Measurements from ENCODE around the gene PACSIN1.

PACSIN1 gene

DNA sequence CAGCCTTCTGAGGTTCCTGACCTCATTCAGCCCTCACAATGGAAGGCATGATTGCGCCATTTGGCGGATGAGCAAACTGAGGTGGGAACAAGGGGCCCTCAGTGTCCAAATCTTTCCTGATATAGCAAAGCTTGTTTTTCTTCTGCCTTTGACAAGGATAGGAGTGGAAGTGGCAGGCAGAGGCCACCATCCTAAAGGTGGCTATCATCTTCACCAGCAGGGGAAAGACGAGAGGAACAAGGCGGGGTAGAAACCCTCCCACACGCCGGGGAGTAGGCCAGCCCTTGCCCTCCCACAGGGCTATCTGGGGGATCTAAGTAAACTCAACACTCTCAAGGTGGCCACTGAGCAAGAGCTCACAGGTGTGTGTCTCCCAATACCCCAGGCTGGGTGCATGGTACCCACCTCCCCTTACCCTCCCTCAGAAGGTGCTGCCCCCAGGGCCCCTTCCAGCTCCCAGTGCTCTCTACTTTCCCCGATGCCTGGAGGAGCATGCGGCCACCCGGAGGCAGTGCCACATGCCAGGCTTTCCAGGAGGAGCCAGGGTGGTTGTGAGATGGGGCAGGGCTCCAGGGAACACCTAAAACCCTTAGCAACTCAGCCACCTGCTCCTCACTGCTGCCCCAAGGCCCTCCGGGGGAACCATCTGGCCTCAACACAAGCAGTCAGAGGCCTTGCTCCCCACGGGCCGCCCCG lies 79.0 kb downstream of the PACSIN1 start:
- DNase-seq (ENCODE audit: low spot score), result no peak

DNA sequence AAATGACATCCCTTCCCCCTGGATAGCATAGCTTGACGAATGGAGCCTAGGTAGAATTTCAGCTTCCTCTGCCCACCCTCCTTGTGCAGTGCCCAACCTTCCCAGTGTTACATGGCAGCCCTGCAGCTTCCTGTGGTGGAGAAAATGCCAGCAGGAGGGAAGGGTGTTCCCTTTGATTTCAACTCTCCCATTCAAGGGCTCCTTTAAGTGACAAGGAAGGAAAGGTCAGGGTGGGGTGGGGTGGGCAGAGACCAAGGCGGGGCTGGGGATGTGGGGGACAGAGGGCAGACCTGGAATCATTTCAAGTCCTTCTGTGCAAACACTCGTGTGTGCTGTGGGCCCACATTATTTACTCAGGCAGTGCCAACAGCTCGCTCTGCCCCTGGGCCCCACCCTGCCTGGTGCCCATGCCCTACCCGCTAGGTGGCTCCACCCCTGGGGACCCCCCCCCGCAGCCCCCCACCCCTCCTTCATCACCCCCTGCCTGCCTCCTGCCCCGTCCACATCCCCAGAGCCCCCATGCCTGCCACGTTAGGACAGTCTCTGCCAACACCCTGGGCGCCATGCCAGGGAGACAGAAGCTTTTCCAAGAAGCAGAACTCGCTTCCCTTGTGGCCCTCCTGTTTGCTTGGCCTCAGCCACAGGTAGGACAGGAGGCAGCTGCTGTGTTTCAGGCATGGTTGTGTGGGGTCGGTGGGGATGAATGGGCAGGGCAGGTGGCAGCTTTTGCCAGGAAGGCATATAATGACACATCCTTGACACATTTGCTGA lies 80.9 kb downstream of the PACSIN1 start:
- DNase-seq (ENCODE audit: low spot score), result no peak

DNA sequence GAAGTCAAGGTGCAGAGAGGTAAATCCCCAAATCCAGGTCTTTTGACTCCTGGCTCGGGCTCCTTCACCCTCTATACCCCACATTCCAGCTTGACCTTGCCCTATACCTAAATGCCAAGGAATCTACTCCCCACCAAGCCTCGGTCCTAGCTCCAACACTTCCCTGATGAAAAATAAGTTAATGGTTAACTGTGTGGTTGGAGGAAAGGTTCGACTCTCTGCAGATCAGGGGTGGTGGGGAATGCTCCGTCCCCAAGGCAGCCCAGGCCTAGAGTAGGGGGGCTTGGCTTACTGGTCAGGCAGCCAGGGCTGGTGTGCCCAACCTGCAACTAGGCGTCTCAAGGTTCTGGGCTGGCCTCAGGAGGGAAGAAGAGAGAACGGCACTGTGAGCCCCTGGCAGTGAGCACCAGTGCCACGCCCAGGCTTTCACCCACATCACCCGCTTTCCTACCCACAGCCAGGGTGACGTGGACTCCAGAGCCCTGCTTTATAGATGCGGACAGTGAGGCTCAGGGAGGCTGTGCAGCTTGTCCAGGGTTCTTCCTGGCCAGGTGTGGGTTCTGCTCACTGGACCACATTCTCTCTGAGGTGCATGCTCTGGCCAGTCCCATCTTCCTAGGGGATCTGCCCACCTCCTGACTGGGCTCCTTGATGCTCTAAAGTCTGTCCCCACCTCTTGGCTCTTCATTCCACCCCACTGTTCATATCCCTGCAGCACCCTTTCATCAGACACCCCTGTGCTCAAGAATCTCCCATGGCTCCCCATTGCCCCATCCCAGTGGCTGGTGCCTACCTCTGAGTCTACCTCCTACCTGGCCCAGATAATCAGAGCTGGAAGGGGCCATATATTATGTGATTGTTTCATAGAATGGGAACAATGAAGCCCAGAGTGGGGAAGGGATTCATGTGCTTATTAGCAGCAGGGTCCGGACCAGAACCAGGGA lies 82.1 kb downstream of the PACSIN1 start:
- DNase-seq (ENCODE audit: low spot score), result no peak

DNA sequence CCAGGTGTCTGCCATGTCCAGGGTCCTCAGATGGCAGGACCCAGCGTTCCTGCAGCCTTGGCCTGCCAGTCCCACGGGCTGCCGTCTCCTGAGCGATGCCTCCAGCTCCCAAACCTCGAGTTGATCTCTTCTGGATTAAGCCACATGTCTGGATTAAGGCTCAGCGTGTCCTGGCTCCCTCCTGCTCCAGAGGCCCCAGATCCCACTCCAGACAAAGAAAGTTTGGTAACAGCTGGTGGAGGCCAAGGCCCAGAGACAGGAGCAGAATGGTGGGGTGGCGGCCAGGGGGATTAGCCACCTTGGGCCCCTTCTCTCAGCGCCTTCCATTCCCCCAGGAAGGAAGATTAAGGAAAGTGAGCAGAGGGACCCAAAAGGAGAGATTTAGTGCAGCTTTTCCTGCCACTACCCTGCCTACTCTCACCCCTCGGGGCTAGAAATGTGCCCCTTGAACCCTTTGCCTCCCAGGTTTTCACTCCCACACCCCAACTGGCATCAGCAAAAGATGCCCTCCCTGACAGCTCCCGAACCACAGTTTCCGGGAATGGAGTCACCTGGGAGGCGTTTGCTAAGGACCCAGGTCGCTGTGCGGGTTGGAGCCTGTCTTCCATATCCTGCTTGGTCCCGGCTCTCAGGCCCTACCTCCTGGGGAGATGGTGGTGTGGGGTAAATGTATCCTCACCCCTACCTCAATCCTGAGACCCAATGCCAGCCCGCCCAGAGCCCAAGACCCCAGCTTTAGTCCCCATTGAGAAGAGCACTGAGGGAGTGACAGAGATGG lies 83.3 kb downstream of the PACSIN1 start:
- no peak for DNase-seq (ENCODE audit: low spot score)

DNA sequence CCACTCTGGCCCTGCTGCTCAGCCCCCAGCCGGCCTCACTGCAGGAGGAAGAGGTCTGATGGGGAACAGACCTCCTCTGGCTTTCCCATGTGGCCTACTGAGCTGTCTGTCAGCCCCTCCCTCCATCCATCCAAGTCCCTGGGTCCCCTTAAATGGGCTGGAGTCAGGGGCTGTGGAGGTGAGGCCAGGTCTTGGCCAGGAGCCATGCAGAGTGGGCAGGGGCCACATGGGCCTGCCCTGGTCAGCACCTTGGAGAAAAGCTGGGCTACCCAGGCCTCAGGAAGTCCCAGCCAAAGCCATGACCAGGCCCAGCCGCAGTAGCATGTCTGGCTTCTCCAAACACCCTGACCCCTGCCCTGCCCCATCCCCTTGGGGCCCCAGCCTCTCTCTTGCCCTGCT lies 83.9 kb downstream of the PACSIN1 start:
- no peak for DNase-seq (ENCODE audit: low spot score)

DNA sequence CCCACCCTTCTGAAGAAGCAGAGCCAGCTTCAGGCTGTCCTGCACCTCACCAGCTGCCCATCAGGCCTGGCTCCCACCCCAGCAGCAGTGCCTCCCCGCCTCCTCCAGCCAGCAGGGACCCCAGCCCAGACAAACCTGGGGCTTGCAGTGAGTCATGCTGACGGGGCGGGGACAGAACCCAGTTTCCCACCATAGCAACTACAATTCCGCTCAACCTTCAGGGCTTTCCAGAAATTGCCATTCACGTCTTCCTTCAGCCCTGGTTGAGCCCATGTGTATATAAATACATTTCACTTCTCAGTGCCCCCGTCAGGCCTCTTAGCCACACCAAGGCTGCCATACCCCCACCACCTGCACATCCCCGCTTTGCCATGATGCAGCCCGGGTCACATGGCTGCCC lies 85.8 kb downstream of the PACSIN1 start:
- DNase-seq (ENCODE audit: low spot score), result no peak

DNA sequence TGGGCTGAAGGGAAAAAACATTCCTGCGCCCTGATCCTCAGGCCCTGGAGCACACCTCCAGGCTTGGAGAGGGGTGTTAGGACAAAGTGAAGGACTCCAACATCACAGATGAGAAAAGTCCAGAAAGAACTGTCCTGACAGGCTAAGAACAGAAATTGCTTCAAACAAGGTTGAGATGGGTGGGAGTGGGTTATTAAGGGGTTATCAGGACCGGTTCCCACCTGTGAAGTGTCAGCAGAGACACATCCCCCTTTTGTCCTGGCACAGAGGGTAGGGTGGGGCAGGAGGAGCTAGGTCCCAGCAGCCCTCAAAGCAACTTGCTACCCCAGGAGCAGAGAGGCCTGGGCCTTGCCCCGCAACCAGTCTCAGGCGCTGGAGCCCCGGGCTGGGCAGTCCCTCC lies 86.7 kb downstream of the PACSIN1 start:
- DNase-seq (ENCODE audit: low spot score), result no peak

DNA sequence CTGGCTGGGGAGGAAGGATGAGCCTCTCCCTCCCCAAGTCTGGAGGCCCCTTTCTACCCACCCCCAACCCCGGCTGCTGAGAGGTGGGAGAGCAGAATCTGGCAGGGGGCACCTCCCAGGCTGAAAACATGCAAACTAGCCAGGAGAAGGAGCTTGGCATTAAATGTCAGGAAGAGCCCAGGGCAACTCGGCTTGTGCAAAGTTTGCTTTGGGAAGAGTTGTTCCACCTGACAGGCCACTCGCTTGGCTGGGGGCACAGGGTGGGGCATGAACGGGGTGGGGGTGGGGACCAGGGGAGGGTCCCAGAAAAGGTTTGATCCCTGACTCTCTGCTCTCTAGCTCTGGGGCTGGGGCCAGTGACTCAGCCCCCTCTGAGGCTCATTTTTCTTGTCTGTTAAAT lies 87.3 kb downstream of the PACSIN1 start:
- DNase-seq (ENCODE audit: low spot score), result no peak

DNA sequence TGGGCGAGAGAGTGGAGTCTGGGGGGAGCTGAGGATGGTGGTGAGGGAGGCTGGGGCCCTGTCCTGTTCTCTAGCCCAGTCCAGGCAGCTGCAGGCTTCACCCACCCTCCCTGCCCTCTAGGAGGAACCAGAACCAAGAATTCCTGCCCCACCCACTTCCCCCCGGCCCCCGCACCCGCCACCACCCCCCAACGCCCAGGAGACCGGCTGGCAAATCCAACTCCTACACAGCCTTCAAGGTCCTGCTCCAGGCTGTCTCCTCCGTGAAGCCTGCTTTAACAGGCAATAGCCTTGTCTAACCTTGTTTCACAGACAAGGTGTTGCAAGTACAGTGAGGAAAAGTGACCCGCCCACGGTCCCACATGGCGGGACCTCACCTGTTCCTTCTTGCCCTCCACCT lies 87.9 kb downstream of the PACSIN1 start:
- DNase-seq (ENCODE audit: low spot score), result no peak

DNA sequence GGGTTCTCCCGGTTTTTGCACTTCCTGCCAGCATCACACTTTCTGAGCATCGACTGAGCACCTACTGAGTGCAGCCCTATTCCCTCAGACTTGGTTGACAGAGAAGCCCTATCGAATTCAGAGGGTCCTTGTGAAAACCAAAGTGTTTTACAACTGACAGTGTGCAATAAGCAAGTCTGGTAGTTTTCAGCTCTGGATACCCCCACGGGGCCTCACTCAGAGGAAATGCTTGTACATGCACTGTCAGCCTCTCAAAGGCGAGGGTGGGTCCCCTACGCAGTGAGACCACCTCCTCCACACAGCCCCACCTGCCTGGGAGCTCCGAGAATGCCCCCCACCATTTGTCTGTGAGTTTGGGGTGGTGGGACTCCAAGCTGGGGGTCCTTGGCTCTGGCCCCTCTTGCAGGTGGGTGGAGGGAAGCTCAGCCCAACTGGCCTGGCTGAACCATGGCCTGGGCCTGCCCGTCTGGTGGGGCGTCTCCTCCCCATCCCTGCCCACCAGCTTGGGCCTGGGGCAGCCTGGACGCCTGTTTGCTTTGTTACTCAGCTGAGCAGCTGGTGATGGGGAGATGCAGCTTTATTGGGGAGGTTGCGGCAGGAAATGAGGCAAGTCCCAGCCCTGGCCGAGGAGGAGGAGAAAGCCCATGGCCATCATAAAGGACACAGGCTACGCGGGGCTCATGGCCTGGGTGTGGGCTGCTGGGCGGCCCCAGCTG lies 88.6 kb downstream of the PACSIN1 start:
- no peak for DNase-seq (ENCODE audit: low spot score)

DNA sequence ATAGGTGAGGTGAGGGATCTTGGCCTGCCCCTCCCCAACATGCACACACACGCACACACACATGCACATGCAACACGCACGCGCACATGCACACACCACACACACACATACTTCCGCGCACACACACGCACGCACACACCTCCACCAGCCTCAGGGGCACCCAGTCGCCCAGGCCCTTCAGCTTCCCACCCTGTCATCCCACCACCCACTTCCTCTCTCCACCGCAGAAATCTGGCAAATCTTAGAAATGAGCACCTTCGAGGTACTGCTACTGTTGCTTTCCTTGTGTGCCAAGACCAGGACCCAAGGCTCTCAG lies 89.1 kb downstream of the PACSIN1 start:
- DNase-seq (ENCODE audit: low spot score), result no peak

DNA sequence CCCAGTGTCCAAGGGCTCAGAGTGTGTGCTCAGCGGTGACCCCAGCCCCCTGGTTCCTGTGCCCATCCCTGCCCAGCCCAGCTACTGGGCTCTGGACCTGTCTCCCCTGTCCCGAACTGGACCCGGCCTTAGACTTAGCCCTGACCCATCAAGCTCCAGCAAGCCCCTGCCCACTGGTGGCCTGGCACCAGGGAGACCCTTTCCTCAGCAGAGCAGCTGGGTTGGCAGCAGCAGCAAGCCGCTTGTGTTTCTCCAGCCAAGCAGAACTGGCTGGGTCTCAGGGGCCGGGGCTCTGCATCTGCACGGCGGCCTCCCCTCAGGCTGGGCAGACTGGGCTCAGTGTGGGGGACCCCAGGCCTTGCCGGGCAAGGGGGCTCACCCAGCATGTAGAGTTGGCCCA lies 89.5 kb downstream of the PACSIN1 start:
- no peak for DNase-seq (ENCODE audit: low spot score)

DNA sequence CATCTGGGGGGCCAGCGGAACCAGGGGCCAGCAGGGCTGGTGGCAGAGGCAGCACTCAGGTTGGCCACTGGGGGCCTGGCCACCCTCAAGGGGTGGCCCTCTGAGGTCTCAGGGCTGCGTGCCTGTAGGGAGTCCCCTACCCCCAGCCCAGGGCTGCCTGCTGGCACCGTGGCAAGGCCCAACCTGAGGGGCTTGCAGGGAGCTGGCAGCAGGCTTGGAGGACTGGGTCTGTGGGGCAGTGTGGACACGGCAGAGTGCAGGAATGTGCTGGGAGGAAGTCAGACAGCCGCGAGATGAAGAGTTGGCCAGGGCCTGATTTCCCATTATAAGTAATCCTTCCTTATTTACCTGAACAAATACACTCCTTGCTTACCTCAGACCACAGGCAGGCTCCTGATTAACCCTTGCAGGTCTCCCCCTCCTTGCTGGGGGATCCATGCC lies 90.2 kb downstream of the PACSIN1 start, which contains the start of gene SPDEF:
Gene SPDEF (minus strand): TSS at position 299 of the 441 bp plus-strand sequence. CDS start 11,874 bp downstream, outside the sequence.
- DNase-seq (ENCODE audit: low spot score), result no peak

DNA sequence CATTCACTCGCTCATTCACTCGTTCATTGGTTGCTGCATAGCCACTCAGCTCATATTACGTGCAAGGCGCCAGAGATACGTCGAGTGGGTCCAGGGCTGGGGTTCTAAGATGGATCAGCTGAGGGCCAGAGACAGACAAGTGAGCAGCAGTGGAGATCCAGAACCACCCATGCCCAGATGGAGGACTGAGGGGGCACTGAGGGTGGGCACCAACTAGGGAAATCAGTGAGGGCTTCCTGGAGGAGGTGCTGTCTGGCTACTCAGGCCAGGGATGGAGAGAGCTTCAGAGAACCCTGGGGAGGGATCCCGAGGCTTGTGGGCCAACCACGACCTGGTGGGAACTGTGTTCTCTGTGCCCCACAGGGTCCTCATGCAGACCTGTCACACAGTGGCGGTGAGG lies 90.6 kb downstream of the PACSIN1 start:
- DNase-seq (ENCODE audit: low spot score), result no peak

DNA sequence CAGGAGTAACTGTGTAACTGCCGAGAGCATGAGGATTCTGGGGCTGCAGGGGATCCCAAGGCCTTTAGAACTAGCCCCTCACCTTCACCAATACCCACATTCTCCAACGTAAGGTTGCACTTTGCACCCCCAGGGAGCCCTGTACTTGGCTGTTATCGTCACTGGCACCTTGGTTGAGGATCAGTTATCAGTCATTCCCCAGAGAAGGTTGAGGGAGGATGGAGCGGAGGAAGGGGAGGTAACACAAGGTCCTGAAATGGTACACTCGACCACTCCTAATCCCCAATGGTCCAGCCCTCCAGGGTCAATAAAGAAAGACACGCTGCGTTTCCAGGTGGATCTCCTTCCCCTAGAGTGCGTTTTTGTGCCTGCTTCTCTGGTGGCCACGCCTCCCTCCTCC lies 91.4 kb downstream of the PACSIN1 start:
- no peak for DNase-seq (ENCODE audit: low spot score)

DNA sequence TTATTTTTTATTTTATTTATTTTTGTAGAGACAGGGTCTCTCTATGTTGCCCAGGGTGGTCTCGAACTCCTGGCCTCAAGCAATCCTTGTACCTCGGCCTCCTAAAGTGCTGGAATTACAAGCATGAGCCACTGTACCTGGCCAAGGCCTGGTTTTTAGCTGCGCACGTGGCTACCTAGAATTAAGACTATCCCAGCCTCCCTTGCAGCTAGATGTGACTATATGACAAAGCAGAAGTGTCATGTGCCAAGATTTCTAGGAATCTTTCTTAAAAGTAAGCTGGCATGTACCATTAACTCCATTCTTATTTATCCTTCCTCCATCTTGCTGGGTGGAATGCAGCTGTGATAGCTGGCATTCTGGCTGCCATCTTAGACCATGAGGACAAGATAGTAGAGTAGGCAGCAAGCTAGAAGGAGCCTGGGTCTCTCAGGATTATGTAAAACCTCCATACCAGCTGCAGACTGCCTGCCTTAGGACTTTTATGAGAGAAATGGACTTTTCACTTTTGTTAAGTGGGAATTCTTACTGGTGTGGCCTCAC lies 92.4 kb downstream of the PACSIN1 start:
- DNase-seq (ENCODE audit: low spot score), result no peak

DNA sequence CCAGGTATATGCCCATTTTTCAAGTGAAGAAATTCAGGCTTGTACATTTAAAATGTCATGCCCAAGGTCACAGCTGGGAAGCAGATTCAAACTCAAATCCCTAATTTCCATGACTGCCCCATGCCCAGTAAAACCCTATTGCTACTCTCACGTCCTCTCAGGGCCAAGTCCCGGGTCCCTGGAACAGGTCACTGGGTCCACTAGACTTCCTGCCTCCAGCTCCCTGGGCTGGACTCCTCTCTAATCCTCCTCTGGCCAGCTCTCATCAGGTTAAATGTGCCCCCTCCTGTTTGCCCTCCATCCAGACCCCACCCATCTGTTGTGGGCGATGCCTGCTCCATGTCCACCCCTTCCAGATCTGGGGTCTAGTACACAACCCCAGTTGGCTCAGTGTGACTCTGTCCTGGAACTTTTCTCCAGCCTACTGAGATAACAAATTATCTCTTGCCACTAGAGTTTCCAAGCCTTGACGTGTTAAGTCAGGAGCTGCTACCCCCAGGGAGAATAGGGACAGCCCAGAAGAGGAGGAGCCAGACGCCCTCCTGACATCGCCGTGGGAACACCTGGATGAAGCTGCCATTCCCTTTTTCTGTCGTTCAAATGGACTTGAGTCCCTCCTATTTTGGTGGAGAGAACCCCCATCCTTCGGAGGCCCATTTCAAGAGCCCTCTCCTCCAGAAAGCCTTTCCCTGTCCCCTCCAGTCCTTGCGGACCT lies 93.9 kb downstream of the PACSIN1 start:
- no peak for DNase-seq (ENCODE audit: low spot score)

DNA sequence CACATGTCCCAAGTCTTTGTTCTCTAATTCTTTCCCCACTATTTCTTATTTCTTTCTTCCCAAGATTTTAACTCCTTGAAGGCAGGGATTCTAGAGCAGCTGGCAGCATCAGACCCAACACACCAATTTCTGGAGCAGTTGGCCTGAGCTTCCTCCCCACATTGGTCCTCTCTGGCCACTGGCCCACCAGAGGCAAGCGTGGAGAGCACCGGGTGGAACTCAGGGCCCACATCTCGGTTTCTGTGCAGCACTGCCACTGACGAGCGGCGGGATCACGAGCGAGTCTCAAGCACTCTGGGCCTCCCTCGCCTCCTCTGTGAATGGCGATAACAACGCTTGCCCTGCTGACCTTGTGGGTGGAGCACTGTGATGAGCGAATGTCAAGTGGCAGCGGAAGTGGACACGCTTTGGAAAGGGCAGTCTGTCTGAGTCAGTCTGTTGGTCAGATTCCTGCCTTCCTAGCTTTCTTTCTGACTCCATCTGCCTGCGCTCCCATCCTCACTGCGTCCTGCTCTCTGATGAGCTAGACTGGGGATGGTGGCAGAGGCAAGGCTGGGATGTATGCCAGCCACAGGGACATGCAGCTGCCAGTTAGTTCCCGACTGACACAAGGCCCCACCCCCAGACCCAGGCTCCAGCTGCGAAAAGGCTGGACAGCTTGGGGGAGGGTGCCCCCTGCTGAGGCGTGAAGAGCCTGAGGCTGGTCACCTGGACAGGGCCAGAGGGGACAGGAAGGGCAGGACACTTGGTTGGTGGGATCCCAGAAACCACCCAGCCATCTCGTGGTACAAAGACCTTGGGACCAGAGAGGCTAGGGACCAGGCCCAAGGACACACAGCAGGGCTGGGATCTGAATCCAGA lies 94.7 kb downstream of the PACSIN1 start:
- no peak for DNase-seq (ENCODE audit: low spot score)

DNA sequence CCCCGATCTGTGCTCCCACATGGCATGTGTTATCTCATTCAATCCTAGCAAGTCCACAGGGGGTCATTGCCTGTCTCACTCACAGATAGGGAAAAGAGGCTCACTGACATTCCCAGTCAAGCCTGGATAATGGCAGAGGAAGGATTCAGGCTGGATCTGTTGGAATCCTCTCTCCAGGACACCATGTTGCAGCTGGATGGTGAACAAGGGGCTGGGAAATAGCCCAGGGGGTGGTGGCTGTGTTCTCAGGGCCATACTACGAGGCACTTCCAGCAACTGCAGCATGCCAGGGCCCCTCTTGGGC lies 95.3 kb downstream of the PACSIN1 start:
- no peak for DNase-seq (ENCODE audit: low spot score)

All from hematopoietic multipotent progenitor cell treated with erythropoietin and hydrocortisone succinate and interleukin-3 and kit ligand, for 15 days (in vitro differentiated cells).